LNCaP clone FGC (cell line): ENCODE results near the gene MGAT5.

Experiments used
- DNase-seq: peaks from one replicate; pipeline ENCODE4 v3.0.0-alpha.2; 2011; ENCODE audit warnings: low read depth
- H3K4me3 ChIP-seq: 2 replicates; pipeline ENCODE4 v1.5.1; 2011; ENCODE audit warnings: mild to moderate bottlenecking, low read depth, low read length, control low read depth
- TF ChIP-seq, protein P1 (sequence below): IDR thresholded peaks from 2 replicates; pipeline ENCODE4 v1.5.1; 2012; ENCODE audit warnings: mild to moderate bottlenecking; ENCODE audit not compliant: control insufficient read depth, insufficient read depth; ENCODE audit errors: extremely low read depth

The MGAT5 gene

DNA sequence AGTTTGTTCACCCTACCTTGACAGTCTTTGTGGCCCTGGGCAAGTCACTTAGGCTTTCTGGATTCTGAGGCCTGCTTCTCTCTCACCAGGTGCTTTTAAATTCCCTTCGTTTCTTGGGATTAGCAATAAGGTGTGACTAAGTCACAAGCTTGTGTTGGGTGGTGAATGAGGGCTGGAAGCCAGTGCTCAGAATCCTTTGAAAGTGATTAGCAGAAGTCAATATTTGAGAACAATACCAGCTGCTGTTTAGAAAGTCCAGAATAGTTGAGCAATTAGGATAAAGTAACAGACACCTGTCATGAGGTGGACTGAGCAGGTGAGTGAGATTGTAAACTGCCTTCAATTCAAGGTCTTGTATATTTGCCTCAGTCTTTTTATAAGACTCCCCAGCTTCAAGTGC is 19.3 kb upstream of the MGAT5 start:
- no peak overlapping the region for H3K4me3 ChIP-seq
- TF ChIP-seq, protein P1, sequence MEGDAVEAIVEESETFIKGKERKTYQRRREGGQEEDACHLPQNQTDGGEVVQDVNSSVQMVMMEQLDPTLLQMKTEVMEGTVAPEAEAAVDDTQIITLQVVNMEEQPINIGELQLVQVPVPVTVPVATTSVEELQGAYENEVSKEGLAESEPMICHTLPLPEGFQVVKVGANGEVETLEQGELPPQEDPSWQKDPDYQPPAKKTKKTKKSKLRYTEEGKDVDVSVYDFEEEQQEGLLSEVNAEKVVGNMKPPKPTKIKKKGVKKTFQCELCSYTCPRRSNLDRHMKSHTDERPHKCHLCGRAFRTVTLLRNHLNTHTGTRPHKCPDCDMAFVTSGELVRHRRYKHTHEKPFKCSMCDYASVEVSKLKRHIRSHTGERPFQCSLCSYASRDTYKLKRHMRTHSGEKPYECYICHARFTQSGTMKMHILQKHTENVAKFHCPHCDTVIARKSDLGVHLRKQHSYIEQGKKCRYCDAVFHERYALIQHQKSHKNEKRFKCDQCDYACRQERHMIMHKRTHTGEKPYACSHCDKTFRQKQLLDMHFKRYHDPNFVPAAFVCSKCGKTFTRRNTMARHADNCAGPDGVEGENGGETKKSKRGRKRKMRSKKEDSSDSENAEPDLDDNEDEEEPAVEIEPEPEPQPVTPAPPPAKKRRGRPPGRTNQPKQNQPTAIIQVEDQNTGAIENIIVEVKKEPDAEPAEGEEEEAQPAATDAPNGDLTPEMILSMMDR = no peak
- no peak for DNase-seq

DNA sequence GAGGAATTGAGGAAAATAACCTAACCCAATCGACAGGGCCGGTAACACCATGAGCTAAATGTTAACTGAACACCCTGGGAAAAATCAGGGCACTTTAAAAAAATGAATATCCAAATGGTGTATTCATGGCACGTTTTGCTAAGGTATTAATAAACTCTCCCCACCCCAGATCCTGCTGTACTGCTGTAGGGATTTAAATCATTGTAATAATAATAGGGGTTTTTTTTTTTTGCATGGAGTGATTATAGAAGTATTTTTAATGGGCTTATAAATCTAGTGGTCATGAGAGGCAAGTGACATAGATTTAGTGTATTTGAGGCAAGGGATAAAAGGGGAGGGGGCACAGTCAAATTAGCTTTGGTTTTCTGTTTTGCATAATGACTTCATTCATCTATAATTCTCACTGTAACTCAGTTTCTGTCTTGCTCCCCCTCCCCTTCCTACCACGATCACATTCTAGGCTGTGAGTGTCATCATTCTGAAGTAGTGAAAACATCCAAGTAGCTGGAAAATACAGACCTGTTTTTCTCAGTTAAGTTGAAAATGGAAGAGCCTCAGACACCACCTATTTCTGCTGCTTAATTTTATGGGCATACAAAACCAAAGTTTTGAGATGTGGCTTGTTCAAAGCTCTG is 18.2 kb upstream of the MGAT5 start:
- DNase-seq = no peak
- TF ChIP-seq, protein P1 = no peak
- H3K4me3 ChIP-seq = no peak overlapping the region

DNA sequence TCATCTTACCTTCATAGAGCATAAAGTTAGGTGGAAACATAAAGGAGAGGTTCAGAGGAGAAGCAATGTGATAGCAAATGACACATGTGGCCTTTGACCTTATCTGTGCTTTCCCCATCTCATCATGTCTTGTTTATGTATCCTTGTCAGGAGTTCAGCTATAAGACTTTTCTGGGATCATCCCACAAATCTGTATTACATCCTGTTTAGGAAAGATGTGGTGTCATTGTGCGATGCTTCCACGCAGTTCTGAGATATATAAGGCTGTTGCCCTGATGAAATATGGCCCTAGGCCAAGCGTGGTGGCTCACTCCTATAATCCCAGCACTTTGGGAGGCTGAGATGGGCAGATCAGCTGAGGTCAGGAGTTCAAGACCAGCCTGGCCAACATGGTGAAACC is 15.5 kb upstream of the MGAT5 start:
- H3K4me3 ChIP-seq = no peak overlapping the region
- no peak for DNase-seq
- TF ChIP-seq, protein P1 = no peak

DNA sequence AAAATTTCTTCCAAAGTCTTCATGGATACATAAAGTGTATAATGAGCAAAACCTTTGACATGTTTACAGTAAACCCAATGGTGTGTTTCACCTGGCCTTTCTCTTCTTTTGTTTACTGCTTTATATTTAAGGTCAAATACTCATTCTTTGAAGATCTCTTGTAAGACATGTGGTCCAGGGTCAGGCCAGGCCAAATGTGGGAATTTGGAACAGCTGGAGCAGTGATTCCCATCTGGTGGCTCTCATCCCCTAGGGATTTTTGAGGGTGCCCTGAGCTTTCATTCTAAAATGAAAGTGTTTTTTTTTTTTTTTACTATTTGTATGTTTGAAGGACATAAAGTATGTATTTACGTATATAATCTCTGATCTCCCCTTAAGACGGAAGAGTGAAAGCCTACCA is 13.8 kb upstream of the MGAT5 start:
- H3K4me3 ChIP-seq = no peak overlapping the region
- DNase-seq = no peak
- TF ChIP-seq, protein P1 = no peak

DNA sequence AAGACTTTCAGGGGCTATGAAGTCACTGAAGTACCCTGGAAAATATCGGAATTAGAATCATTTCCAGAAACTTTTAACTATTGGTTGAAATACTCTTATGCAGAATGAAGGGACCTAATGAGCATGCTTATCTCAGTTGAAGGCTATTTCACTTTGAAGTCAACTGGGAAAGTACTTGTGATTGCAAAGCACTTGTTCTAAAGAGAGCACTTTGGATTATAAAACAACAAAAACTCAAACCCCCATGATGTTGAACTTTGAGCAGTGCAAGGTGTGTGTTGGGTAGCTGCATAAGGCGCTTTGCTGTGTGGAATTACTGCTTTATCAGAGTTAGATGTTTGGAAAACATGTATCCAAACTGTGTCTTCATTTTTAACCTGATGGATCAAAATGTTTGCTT is 12.0 kb upstream of the MGAT5 start:
- no peak for DNase-seq
- TF ChIP-seq, protein P1 = no peak
- H3K4me3 ChIP-seq = no peak overlapping the region

DNA sequence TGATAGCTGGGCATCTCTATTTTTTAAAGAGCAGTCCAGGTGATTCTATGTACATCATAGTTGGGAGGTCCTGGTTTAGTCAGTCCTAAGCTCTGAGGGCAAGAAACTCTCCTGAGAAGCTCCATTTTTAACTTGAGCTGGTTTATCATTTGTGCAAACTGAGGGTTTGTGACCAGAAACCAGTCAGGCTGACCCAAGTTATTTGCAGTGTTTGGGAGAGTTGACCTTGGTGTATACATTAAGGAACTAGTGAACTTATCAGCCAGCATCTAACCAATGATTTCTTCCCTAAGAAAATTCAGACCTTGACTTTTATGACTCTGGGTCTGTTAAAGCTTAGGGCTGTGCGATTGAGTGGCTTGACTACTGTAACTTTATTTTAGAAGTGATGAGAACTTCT is 10.6 kb upstream of the MGAT5 start:
- no peak for DNase-seq
- TF ChIP-seq, protein P1 = no peak
- no peak overlapping the region for H3K4me3 ChIP-seq

DNA sequence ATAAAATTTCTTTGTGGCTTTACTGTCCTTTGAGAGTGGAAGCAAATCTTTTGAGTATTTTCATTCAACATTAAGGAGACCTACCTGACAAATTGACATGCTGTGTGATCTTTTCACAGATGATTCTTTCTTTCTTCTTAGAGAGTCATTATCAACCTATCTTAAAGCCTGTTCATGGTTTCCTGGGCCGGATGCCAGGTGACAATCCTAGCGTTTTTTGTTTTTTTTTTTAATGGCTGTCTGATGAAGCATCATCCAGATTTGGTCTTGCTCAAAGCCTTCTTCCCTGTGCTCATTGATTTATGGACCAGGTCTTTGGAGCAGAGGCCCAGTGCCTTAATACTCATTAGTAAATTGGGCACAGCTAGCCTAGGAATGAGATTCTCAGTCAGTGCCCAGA is 9.8 kb upstream of the MGAT5 start:
- TF ChIP-seq, protein P1 = no peak
- no peak for DNase-seq

More for the DNA sequence above, 9.8 kb upstream of the MGAT5 start:
- H3K4me3 ChIP-seq = no peak overlapping the region
